ENCODE data around the gene CPPED1. TPM values are rescaled to one million over a fixed set of nuclear protein-coding genes. Genes with fewer than 3 reads are reported as not detected.

CPPED1 gene
- total and polyA plus RNA-seq, 10 of the 15 experiments (the other 5 are each of a cell fraction or from before 2014, with no cell fraction given): 7.1 to 39.0 (median 16.0) TPM

DNA sequence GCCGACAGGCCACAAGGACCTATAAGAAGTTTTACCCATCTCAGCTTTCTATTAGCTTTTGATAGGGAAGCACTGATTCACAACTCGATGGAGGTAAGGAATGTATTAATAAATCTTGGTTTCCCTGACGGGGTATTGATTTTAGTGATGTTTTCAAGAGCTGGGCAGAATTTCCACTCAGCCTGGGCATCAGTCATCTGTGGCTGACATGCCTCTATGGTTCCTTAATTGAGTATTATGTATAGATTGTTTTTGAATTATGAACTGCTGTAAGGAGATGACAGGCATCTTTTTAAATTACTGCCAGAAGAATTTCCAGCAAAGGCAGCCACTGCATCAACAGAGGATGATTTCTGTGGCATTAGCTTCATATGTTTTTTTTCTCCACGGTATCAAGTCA is 128.6 kb downstream of the CPPED1 start:
- POLR2A ChIA-PET: no interaction called here
- 39% methylated on average over 4 of the region's 4 CpGs for WGBS (ENCODE audit: insufficient coverage, insufficient replicate concordance, low lambda C conversion rate, missing lambda C conversion rate)
- in situ Hi-C loops (cut with MboI): no loop called here
- no peaks in the 10 kb centered on the region for H3K36me3 ChIP-seq (ENCODE audit: control insufficient read depth in 2 of 2, insufficient read depth in 2 of 2, low read length in 1 of 2)
- TF ChIP-seq, protein P1, sequence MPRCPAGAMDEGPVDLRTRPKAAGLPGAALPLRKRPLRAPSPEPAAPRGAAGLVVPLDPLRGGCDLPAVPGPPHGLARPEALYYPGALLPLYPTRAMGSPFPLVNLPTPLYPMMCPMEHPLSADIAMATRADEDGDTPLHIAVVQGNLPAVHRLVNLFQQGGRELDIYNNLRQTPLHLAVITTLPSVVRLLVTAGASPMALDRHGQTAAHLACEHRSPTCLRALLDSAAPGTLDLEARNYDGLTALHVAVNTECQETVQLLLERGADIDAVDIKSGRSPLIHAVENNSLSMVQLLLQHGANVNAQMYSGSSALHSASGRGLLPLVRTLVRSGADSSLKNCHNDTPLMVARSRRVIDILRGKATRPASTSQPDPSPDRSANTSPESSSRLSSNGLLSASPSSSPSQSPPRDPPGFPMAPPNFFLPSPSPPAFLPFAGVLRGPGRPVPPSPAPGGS (IDR thresholded peaks at IDR 0.05; ENCODE audit: borderline replicate concordance, insufficient read depth, low read depth, low read length, poor library complexity, severe bottlenecking): no peak
- no peak for TF ChIP-seq NFIC (IDR thresholded peaks at IDR 0.05; ENCODE audit: low read depth, low read length)
- TF ChIP-seq ZNF24 (IDR thresholded peaks at IDR 0.05): no peak
- TF ChIP-seq ZBED1 (IDR thresholded peaks at IDR 0.05; ENCODE audit: borderline replicate concordance): no peak
- no peak for TF ChIP-seq EP300 (IDR thresholded peaks at IDR 0.05; ENCODE audit: borderline replicate concordance in 1 of 2, control insufficient read depth in 1 of 2, low read depth in 2 of 2, low read length in 2 of 2)
- no peak for TF ChIP-seq SIN3A (IDR thresholded peaks at IDR 0.05; ENCODE audit: low read depth, low read length)
- no peak for TF ChIP-seq PML (IDR thresholded peaks at IDR 0.05; ENCODE audit: low read length)
- no peak for TF ChIP-seq ZNF274 (IDR thresholded peaks at IDR 0.05; ENCODE audit: insufficient read depth, insufficient read length)
- TF ChIP-seq ELK1 (IDR thresholded peaks at IDR 0.05; ENCODE audit: low read depth, low read length): no peak
- TF ChIP-seq NFYA (IDR thresholded peaks at IDR 0.05; ENCODE audit: borderline replicate concordance, low read depth, low read length): no peak
- TF ChIP-seq RELB (IDR thresholded peaks at IDR 0.05; ENCODE audit: low read depth): no peak
- no peak for TF ChIP-seq BCLAF1 (IDR thresholded peaks at IDR 0.05)
- TF ChIP-seq ZNF384 (IDR thresholded peaks at IDR 0.05; ENCODE audit: borderline replicate concordance, low read depth, low read length): no peak
- H3K4me3 ChIP-seq: no peak overlapping the region
- no peak overlapping the region for H3K9ac ChIP-seq (ENCODE audit: control insufficient read depth, insufficient read depth, low read length)
- BruUV-seq (replicated peaks): no TSS peak
- RAD21 ChIA-PET (ENCODE audit: unreplicated experiment): interaction anchor here (0.7 kb wide), 1 partner anchor 33 kb away, joined by 3 read pairs; no protein-coding TSS in a partner anchor
- SMC1A ChIA-PET (ENCODE audit: uncharacterized antibody, unreplicated experiment): no interaction called here
- no peaks in the 10 kb centered on the region; the same call in 2 of the 3 replicates for H3K9me3 ChIP-seq (replicated peaks; ENCODE audit: control insufficient read depth, insufficient read depth, low read length)
- H3K4me1 ChIP-seq (ENCODE audit: control insufficient read depth, insufficient read depth, low read length): no peaks in the 10 kb centered on the region
- FAIRE-seq (no peak), ATAC-seq (no peak), DNase-seq (ENCODE audit: low read depth, low spot score) (no peak)
- no peaks in the 10 kb centered on the region for H4K20me1 ChIP-seq (ENCODE audit: control insufficient read depth, insufficient read depth)
- H3K4me2 ChIP-seq (ENCODE audit: control insufficient read depth, insufficient read depth): no peak overlapping the region
- H2AFZ ChIP-seq (ENCODE audit: control insufficient read depth, low read depth, low read length): no peak overlapping the region
- CTCF ChIA-PET: interaction anchor here (0.7 to 1.0 kb wide), 2 partner anchors 28 to 58 kb away, joined by 3 read pairs; no protein-coding TSS in a partner anchor
- no peaks in the 10 kb centered on the region for H3K27me3 ChIP-seq (replicated peaks in 1 of 2; ENCODE audit: control insufficient read depth in 2 of 2, insufficient read depth in 2 of 2, low read length in 1 of 2)
- H3K27ac ChIP-seq (ENCODE audit: control insufficient read depth, insufficient read depth): no peak overlapping the region
- no peaks in the 10 kb centered on the region for H3K79me2 ChIP-seq (ENCODE audit: control insufficient read depth, insufficient read depth, low read length)
- intact Hi-C loops (cut with micrococcal nuclease; ENCODE audit: unreplicated experiment): no loop called here
